HCT116 (cell line): ENCODE results near the gene TAMM41. TPM values are rescaled to one million over a fixed set of nuclear protein-coding genes. Genes with fewer than 3 reads are reported as not detected.

Experiments
- ATAC-seq: fragments of 200-7000 bp; cut with Tn5 transposase; 2 replicates; pipeline ENCODE4 v1.9.1; 2020; ENCODE audit warnings: mild to moderate bottlenecking, moderate library complexity
- BruUV-seq: library from RNA; stranded (reverse); fragments of 400-500 nt; replicated peaks from 2 replicates; lab custom pipeline; 2021; lab: Mats Ljungman, UMichigan
- CTCF ChIA-PET: fragments of 300-600 bp; sonication (Branson Sonifier 250); formaldehyde crosslinking; loops from one replicate; lab custom pipeline; 2021; ENCODE audit warnings: antibody characterized with exemption; lab: Charles Lee
- POLR2A ChIA-PET: fragments of 300-600, 350-600 bp; sonication (Branson Sonifier 250); formaldehyde crosslinking; loops from one replicate; lab custom pipeline; 2021; ENCODE audit warnings: antibody characterized with exemption; lab: Charles Lee
- RAD21 ChIA-PET, 2 experiments: fragments of 300-600 bp; sonication (Branson Sonifier 250); formaldehyde crosslinking; loops; one replicate each; lab custom pipeline; 2023; ENCODE audit warnings: low total read pairs in 2 of 2; ENCODE audit not compliant: uncharacterized antibody in 2 of 2, unreplicated experiment in 2 of 2, low non-redundant PET in 1 of 2; lab: Charles Lee
- DNase-seq: peaks from one replicate; pipeline ENCODE4 v3.0.0-alpha.2; 2010; ENCODE audit warnings: low read depth, low spot score
- H2AFZ ChIP-seq: fragments of 200-600 bp; shearing (Covaris generic), sonication (generic); 2 replicates; pipeline ENCODE4 v1.6.1; 2017; ENCODE audit warnings: low read depth, mixed run types, mixed read lengths, antibody characterized with exemption, low read length; ENCODE audit not compliant: poor library complexity, severe bottlenecking
- H3K27ac ChIP-seq: 2 replicates; pipeline ENCODE4 v1.5.1; 2012; ENCODE audit warnings: low read depth, low read length
- H3K27me3 ChIP-seq: fragments of 200-600 bp; sonication (generic); 2 replicates; pipeline ENCODE4 v1.6.1; 2016; ENCODE audit warnings: mixed run types, low read length, mixed read lengths; ENCODE audit not compliant: insufficient read depth
- H3K36me3 ChIP-seq, 2 experiments: fragments of 200-500 bp in 1 of 2; fragments of 200-600 bp in 1 of 2; sonication (Bioruptor generic) in 1 of 2; sonication (generic) in 1 of 2; 2 replicates each; pipeline versions ENCODE4 v1.5.1 to v1.6.1; 2014 to 2016; ENCODE audit warnings: low read length in 2 of 2, inconsistent platforms in 1 of 2, mixed read lengths in 1 of 2, mixed run types in 1 of 2; ENCODE audit not compliant: insufficient read depth in 2 of 2, control insufficient read depth in 1 of 2
- H3K4me1 ChIP-seq, 2 experiments: fragments of 200-600 bp in 1 of 2; sonication (generic) in 1 of 2; 2 replicates each; pipeline versions ENCODE4 v1.5.1 to v1.6.1; 2012 to 2017; ENCODE audit warnings: low read length in 2 of 2, inconsistent platforms in 1 of 2, mild to moderate bottlenecking in 1 of 2, mixed read lengths in 1 of 2, mixed run types in 1 of 2, moderate library complexity in 1 of 2; ENCODE audit not compliant: insufficient read depth in 2 of 2, control insufficient read depth in 1 of 2
- H3K4me2 ChIP-seq: fragments of 200-600 bp; sonication (generic); 2 replicates; pipeline ENCODE4 v1.6.1; 2017; ENCODE audit warnings: mixed run types, low read length, mixed read lengths
- H3K4me3 ChIP-seq, 2 experiments: fragments of 200-600 bp in 1 of 2; sonication (generic) in 1 of 2; replicated peaks in 1 of 2; 2 replicates each; pipeline ENCODE4 v1.5.1; 2011 to 2016; ENCODE audit warnings: low read length in 2 of 2, control low read depth in 1 of 2, low read depth in 1 of 2, mild to moderate bottlenecking in 1 of 2, mixed read lengths in 1 of 2, mixed run types in 1 of 2
- H3K79me2 ChIP-seq: fragments of 200-600 bp; sonication (generic); 2 replicates; pipeline ENCODE4 v1.6.1; 2017; ENCODE audit warnings: mild to moderate bottlenecking, mixed run types, low read length, moderate library complexity, mixed read lengths; ENCODE audit not compliant: insufficient read depth
- H3K9ac ChIP-seq: fragments of 200-600 bp; sonication (generic); 2 replicates; pipeline ENCODE4 v1.6.1; 2016; ENCODE audit warnings: low read length, mixed read lengths
- H3K9me2 ChIP-seq: fragments of 200-600 bp; sonication (generic), shearing (Covaris generic); 2 replicates; pipeline ENCODE4 v1.6.1; 2017; ENCODE audit warnings: mixed run types, mild to moderate bottlenecking, moderate library complexity; ENCODE audit not compliant: insufficient read depth
- H3K9me3 ChIP-seq, 2 experiments: fragments of 200-500 bp in 1 of 2; fragments of 200-600 bp in 1 of 2; sonication (Bioruptor generic) in 1 of 2; sonication (generic) in 1 of 2; 2 replicates each; pipeline ENCODE4 v1.6.1; 2014 to 2017; ENCODE audit warnings: low read length in 2 of 2, mixed read lengths in 2 of 2, inconsistent platforms in 1 of 2, low read depth in 1 of 2, mild to moderate bottlenecking in 1 of 2, mixed run types in 1 of 2, moderate library complexity in 1 of 2; ENCODE audit not compliant: control insufficient read depth in 1 of 2, insufficient read depth in 1 of 2
- H4K20me1 ChIP-seq: fragments of 200-600 bp; sonication (generic), shearing (Covaris generic); 2 replicates; pipeline ENCODE4 v1.6.1; 2017; ENCODE audit warnings: mixed run types, mild to moderate bottlenecking, moderate library complexity; ENCODE audit not compliant: insufficient read depth
- CEBPB ChIP-seq: IDR thresholded peaks from 2 replicates; pipeline ENCODE4 v1.6.1; 2012; ENCODE audit warnings: low read depth
- EGR1 ChIP-seq: IDR thresholded peaks from 2 replicates; pipeline ENCODE4 v1.6.1; 2012; ENCODE audit warnings: low read depth
- ELF1 ChIP-seq: IDR thresholded peaks from 2 replicates; pipeline ENCODE4 v1.6.1; 2012; ENCODE audit warnings: low read depth, borderline replicate concordance
- FOSL1 ChIP-seq: IDR thresholded peaks from 2 replicates; pipeline ENCODE4 v1.6.1; 2012; ENCODE audit warnings: low read depth
- JUND ChIP-seq: IDR thresholded peaks from 2 replicates; pipeline ENCODE4 v1.6.1; 2012
- POLR2A ChIP-seq: IDR thresholded peaks from 2 replicates; pipeline ENCODE4 v1.7.0; 2011; ENCODE audit warnings: borderline replicate concordance; ENCODE audit not compliant: insufficient read depth, insufficient read length; ENCODE audit errors: extremely low read depth
- POLR2AphosphoS5 ChIP-seq: IDR thresholded peaks from 2 replicates; pipeline ENCODE4 v1.6.1; 2011; ENCODE audit warnings: mild to moderate bottlenecking, low read depth, low read length, moderate library complexity
- SIN3A ChIP-seq: IDR thresholded peaks from 2 replicates; pipeline ENCODE4 v1.6.1; 2012; ENCODE audit warnings: low read depth
- SP1 ChIP-seq: IDR thresholded peaks from 2 replicates; pipeline ENCODE4 v1.6.1; 2012; ENCODE audit warnings: low read depth
- ZFX ChIP-seq: fragments of 450-650 bp; IDR thresholded peaks from 2 replicates; pipeline ENCODE4 v1.6.1; 2017
- ZNF274 ChIP-seq: fragments of 200-500 bp; sonication (Bioruptor generic); IDR thresholded peaks from 2 replicates; pipeline ENCODE4 v1.6.1; 2014; ENCODE audit warnings: mild to moderate bottlenecking, low read depth, low read length, inconsistent platforms
- intact Hi-C: fragments of 100-400 bp; cut with micrococcal nuclease; formaldehyde crosslinking; loops from 2 replicates; pipeline ENCODE4 v1.10.0; 2022
- total RNA-seq: library from RNA; stranded (reverse); gene quantifications from one replicate; pipeline ENCODE4 v1.2.1, GENCODE V29; 2021; ENCODE audit not compliant: unreplicated experiment
- TF ChIP-seq, protein P1 (sequence below), 3 experiments: fragments of 200-600 bp in 1 of 3; sonication (generic) in 1 of 3; IDR thresholded peaks in 2 of 3; conservative IDR thresholded peaks in 1 of 3; 2 replicates each; pipeline ENCODE4 v1.5.1; 2012 to 2017; ENCODE audit warnings: low read depth in 2 of 3, low read length in 2 of 3, antibody characterized with exemption in 1 of 3, borderline replicate concordance in 1 of 3, control low read depth in 1 of 3, mild to moderate bottlenecking in 1 of 3, mixed read lengths in 1 of 3, mixed run types in 1 of 3, moderate library complexity in 1 of 3; ENCODE audit not compliant: insufficient read depth in 1 of 3
- TF ChIP-seq, protein P2 (sequence below): IDR thresholded peaks from 2 replicates; pipeline ENCODE4 v1.6.1; 2012; ENCODE audit warnings: low read depth
- TF ChIP-seq, protein P3 (sequence below): IDR thresholded peaks from 2 replicates; pipeline ENCODE4 v1.6.1; 2011; ENCODE audit warnings: mild to moderate bottlenecking, low read length, moderate library complexity; ENCODE audit not compliant: insufficient replicate concordance; ENCODE audit errors: extremely low read depth

TAMM41 gene
- total RNA-seq, 1 experiment from 2014 or later, result 17.9 TPM

DNA sequence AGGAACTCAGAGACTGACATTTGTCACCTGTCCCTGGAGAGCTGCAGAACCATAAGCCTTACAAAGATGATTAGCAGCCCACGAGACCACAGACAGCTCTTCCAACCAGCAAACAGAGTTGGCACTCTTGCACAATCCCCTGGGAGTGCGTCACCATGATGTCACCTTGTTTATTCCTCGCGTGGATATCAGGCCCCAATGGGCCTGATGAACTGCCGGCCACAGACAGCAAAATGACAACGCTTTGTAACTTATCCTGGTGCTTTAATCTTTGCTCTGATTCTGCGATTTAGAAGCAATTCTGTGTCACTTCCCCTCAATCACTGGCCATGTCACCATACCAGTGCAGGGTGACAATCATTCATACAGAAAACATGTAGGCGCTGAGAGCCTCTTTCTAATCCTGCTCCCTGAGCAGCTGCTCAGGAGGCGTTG lies 89.2 kb downstream of the TAMM41 start:
- Histone ChIP-seq H2AFZ (no peak overlapping the region), H4K20me1 (no peaks in the 10 kb centered on the region)
- RAD21 ChIA-PET, result no interaction called here
- no peak for DNase-seq
- TF ChIP-seq ELF1 (no peak), CEBPB (peak; percentile 53; the same call in 1 of the 2 replicates)
- TF ChIP-seq, all 23 proteins: peak for 1
- POLR2A ChIA-PET, result no interaction called here
- no peaks in the 10 kb centered on the region for H3K9me2 ChIP-seq
- no peak overlapping the region for H3K9ac ChIP-seq
- CTCF ChIA-PET, result no interaction called here
- H3K27ac ChIP-seq, result no peak overlapping the region
- H3K27me3 ChIP-seq, result 0 out of 2 replicates have a peak, but pooled peaks cover 2% of the 10 kb centered on the region
- no peak overlapping the region for H3K4me3 ChIP-seq
- no peaks in the 10 kb centered on the region for H3K79me2 ChIP-seq
- intact Hi-C loops, result no loop called here
- H3K4me1 ChIP-seq, result no peaks in the 10 kb centered on the region
- H3K9me3 ChIP-seq, result no peaks in the 10 kb centered on the region
- H3K4me2 ChIP-seq, result no peak overlapping the region
- H3K36me3 ChIP-seq, result no peaks in the 10 kb centered on the region
- no TSS peak for BruUV-seq
- no peak for ATAC-seq

DNA sequence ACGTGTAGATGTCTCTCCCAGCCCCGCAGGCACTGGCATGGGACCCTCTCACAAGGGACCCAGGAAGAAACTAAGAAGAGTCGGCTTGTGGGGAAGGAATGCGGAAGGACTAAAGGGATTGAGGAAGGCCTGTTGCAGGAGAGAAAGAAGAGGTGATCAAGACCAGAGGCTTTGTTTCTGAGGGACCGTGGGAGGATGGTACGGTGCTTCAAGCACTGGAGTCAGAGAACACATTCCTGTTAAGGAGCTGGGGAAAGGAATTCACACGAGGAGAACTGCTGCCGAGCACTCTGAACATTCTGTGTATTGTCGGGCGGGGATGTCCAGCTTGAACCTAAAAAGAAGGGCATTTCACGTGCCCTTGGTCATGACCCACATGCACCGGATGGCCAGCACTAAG lies 91.4 kb downstream of the TAMM41 start:
- CTCF ChIA-PET, result interaction anchor here (1.4 kb wide), 1 partner anchor 15 kb away, joined by 3 read pairs; no protein-coding TSS in a partner anchor
- TF ChIP-seq POLR2AphosphoS5, result no peak
- TF ChIP-seq, protein P1, sequence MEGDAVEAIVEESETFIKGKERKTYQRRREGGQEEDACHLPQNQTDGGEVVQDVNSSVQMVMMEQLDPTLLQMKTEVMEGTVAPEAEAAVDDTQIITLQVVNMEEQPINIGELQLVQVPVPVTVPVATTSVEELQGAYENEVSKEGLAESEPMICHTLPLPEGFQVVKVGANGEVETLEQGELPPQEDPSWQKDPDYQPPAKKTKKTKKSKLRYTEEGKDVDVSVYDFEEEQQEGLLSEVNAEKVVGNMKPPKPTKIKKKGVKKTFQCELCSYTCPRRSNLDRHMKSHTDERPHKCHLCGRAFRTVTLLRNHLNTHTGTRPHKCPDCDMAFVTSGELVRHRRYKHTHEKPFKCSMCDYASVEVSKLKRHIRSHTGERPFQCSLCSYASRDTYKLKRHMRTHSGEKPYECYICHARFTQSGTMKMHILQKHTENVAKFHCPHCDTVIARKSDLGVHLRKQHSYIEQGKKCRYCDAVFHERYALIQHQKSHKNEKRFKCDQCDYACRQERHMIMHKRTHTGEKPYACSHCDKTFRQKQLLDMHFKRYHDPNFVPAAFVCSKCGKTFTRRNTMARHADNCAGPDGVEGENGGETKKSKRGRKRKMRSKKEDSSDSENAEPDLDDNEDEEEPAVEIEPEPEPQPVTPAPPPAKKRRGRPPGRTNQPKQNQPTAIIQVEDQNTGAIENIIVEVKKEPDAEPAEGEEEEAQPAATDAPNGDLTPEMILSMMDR (IDR thresholded peaks at IDR 0.05 in 2 of 3, conservative IDR thresholded peaks at IDR 0.05 in 1 of 3; ENCODE audit: borderline replicate concordance in 1 of 3, insufficient read depth in 1 of 3, low read depth in 2 of 3, low read length in 2 of 3), result no peak
- TF ChIP-seq SIN3A, result no peak
- TF ChIP-seq, protein P2, sequence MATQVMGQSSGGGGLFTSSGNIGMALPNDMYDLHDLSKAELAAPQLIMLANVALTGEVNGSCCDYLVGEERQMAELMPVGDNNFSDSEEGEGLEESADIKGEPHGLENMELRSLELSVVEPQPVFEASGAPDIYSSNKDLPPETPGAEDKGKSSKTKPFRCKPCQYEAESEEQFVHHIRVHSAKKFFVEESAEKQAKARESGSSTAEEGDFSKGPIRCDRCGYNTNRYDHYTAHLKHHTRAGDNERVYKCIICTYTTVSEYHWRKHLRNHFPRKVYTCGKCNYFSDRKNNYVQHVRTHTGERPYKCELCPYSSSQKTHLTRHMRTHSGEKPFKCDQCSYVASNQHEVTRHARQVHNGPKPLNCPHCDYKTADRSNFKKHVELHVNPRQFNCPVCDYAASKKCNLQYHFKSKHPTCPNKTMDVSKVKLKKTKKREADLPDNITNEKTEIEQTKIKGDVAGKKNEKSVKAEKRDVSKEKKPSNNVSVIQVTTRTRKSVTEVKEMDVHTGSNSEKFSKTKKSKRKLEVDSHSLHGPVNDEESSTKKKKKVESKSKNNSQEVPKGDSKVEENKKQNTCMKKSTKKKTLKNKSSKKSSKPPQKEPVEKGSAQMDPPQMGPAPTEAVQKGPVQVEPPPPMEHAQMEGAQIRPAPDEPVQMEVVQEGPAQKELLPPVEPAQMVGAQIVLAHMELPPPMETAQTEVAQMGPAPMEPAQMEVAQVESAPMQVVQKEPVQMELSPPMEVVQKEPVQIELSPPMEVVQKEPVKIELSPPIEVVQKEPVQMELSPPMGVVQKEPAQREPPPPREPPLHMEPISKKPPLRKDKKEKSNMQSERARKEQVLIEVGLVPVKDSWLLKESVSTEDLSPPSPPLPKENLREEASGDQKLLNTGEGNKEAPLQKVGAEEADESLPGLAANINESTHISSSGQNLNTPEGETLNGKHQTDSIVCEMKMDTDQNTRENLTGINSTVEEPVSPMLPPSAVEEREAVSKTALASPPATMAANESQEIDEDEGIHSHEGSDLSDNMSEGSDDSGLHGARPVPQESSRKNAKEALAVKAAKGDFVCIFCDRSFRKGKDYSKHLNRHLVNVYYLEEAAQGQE, result no peak
- no peak for TF ChIP-seq ZNF274
- no peak for TF ChIP-seq POLR2A
- no peak for TF ChIP-seq JUND
- TF ChIP-seq EGR1, result no peak
- TF ChIP-seq FOSL1, result no peak
- TF ChIP-seq SP1, result no peak
- TF ChIP-seq ZFX, result no peak
- TF ChIP-seq, protein P3, sequence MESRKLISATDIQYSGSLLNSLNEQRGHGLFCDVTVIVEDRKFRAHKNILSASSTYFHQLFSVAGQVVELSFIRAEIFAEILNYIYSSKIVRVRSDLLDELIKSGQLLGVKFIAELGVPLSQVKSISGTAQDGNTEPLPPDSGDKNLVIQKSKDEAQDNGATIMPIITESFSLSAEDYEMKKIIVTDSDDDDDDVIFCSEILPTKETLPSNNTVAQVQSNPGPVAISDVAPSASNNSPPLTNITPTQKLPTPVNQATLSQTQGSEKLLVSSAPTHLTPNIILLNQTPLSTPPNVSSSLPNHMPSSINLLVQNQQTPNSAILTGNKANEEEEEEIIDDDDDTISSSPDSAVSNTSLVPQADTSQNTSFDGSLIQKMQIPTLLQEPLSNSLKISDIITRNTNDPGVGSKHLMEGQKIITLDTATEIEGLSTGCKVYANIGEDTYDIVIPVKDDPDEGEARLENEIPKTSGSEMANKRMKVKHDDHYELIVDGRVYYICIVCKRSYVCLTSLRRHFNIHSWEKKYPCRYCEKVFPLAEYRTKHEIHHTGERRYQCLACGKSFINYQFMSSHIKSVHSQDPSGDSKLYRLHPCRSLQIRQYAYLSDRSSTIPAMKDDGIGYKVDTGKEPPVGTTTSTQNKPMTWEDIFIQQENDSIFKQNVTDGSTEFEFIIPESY, result no peak

More for the DNA sequence above, 91.4 kb downstream of the TAMM41 start:
- H3K27ac ChIP-seq, result no peak overlapping the region
- no peaks in the 10 kb centered on the region for H4K20me1 ChIP-seq
- DNase-seq, result no peak
- POLR2A ChIA-PET, result no interaction called here
- no peak overlapping the region for H3K4me3 ChIP-seq
- no peak overlapping the region for H3K9ac ChIP-seq
- H3K9me2 ChIP-seq, result no peaks in the 10 kb centered on the region
- no peaks in the 10 kb centered on the region for H3K36me3 ChIP-seq
- ATAC-seq, result no peak
- H3K27me3 ChIP-seq, result 0 out of 2 replicates have a peak, but pooled peaks cover 2% of the 10 kb centered on the region
- no peaks in the 10 kb centered on the region for H3K4me1 ChIP-seq
- no peak overlapping the region for H2AFZ ChIP-seq
- H3K4me2 ChIP-seq, result no peak overlapping the region
- H3K9me3 ChIP-seq, result no peaks in the 10 kb centered on the region
- RAD21 ChIA-PET, result interaction anchor here in 1 of 2 experiments (0.5 kb wide), 1 partner anchor 25 kb away, joined by 3 read pairs; no protein-coding TSS in a partner anchor
- no TSS peak for BruUV-seq
- H3K79me2 ChIP-seq, result no peaks in the 10 kb centered on the region
- intact Hi-C loops, result no loop called here
